Hepatocyte (in vitro differentiated cells): ENCODE measurements around the gene CDK10. TPM values are rescaled to one million over a fixed set of nuclear protein-coding genes. Genes with fewer than 3 reads are reported as not detected.
A peak's percentile ranks its signal among the peaks of the same experiment; 100 is the strongest.

ENCODE experiments used
- DNase-seq: peaks from one replicate; pipeline ENCODE4 v3.0.0-alpha.2; 2016; ENCODE audit warnings: low spot score
- H2AFZ ChIP-seq: fragments of 200-600 bp; sonication (generic); 2 replicates; pipeline ENCODE4 v1.6.0; 2016; ENCODE audit warnings: antibody characterized with exemption, mild to moderate bottlenecking
- H3K27ac ChIP-seq: fragments of 200-600 bp; sonication (generic); 2 replicates; pipeline ENCODE4 v1.5.1; 2016; ENCODE audit warnings: mild to moderate bottlenecking
- H3K27me3 ChIP-seq: fragments of 200-600 bp; sonication (generic); 2 replicates; pipeline ENCODE4 v1.6.1; 2016
- H3K36me3 ChIP-seq: fragments of 200-600 bp; sonication (generic); replicated peaks from 2 replicates; pipeline ENCODE4 v1.5.1; 2016; ENCODE audit warnings: low read depth; ENCODE audit not compliant: insufficient read depth
- H3K4me1 ChIP-seq: fragments of 200-600 bp; sonication (generic); 2 replicates; pipeline ENCODE4 v1.5.1; 2016; ENCODE audit warnings: mild to moderate bottlenecking, moderate library complexity; ENCODE audit not compliant: insufficient read depth
- H3K4me2 ChIP-seq: fragments of 200-600 bp; sonication (generic); 2 replicates; pipeline ENCODE4 v1.6.0; 2016
- H3K4me3 ChIP-seq: fragments of 200-600 bp; sonication (generic); 2 replicates; pipeline ENCODE4 v1.5.1; 2016; ENCODE audit warnings: mild to moderate bottlenecking
- H3K79me2 ChIP-seq: fragments of 200-600 bp; sonication (generic); 2 replicates; pipeline ENCODE4 v1.6.0; 2017; ENCODE audit warnings: mild to moderate bottlenecking
- H3K9me2 ChIP-seq: fragments of 200-600 bp; sonication (generic); replicated peaks from 2 replicates; pipeline ENCODE4 v1.6.0; 2017; ENCODE audit warnings: mild to moderate bottlenecking; ENCODE audit not compliant: insufficient read depth
- H3K9me3 ChIP-seq: fragments of 200-600 bp; sonication (generic); 2 replicates; pipeline ENCODE4 v1.5.1; 2016; ENCODE audit warnings: low read depth, mild to moderate bottlenecking
- H4K20me1 ChIP-seq: fragments of 200-600 bp; sonication (generic); 2 replicates; pipeline ENCODE4 v1.6.0; 2016; ENCODE audit warnings: mild to moderate bottlenecking; ENCODE audit not compliant: insufficient read depth, poor library complexity, severe bottlenecking
- EZH2 ChIP-seq: fragments of 200-600 bp; sonication (generic); IDR thresholded peaks from 2 replicates; pipeline ENCODE4 v1.6.1; 2016; ENCODE audit warnings: antibody characterized with exemption, mild to moderate bottlenecking, borderline replicate concordance
- EZH2phosphoT487 ChIP-seq: fragments of 200-600 bp; sonication (generic); IDR thresholded peaks from one replicate; pipeline ENCODE4 v1.6.1; 2018; ENCODE audit warnings: antibody characterized with exemption, mild to moderate bottlenecking, low read depth, moderate library complexity; ENCODE audit not compliant: unreplicated experiment, severe bottlenecking
- WGBS: methylation state at CpG from one replicate; pipeline ENCODE4 v1.1.6; 2016; ENCODE audit warnings: low lambda C conversion rate; ENCODE audit errors: missing lambda C conversion rate; 5-methylcytosine and 5-hydroxymethylcytosine counted together
- polyA plus RNA-seq: library from polyadenylated mRNA; unstranded; fragments of >200 nt; fragmentation: Nextera tagmentation; extraction: Ambion mirVana; gene quantifications from 2 replicates; pipeline ENCODE4 v1.2.1, GENCODE V29; 2016
- total RNA-seq: library from RNA; depleted of rRNA; stranded (reverse); fragments of >200 nt; gene quantifications from 2 replicates; pipeline ENCODE4 v1.2.3, GENCODE V29; 2014
- TF ChIP-seq, protein P1 (sequence below): fragments of 200-600 bp; sonication (generic); IDR thresholded peaks from 2 replicates; pipeline ENCODE4 v1.5.1; 2016; ENCODE audit warnings: antibody characterized with exemption, mild to moderate bottlenecking; ENCODE audit not compliant: poor library complexity

CDK10 gene
- total and polyA plus RNA-seq, 2 experiments from 2014 or later, result 70.4 to 155 TPM

DNA sequence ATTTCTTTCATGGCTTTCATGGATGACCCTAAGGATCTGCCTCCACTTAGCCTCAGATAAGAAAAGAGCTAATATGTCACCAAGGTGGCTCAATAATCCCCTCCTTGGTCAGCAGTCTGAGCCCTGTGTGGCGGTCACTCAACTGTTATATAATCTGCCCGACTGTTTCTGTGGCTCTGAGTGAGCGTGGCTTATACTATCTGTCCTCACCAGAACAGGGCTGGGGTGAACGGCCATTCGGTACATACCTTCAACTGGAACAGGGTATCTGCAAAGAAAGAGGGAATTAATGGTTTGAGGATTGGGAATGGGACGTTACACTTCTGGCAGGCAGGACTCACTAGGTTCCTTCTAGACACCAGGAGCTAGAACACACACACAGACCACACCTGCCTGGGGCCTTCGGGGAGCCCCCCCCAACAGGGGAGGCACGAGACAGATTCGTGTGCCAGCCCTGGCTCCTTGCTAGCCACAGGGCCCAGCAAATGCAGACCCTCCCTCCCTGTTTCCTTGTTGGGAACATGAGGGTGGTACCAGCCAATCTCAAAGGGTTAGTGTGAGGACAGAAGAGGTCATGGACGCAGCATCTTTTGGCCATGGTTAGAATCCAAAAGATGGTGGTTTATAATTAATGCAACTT, 32.7 kb upstream of the CDK10 start:
- H3K79me2 ChIP-seq, result peaks cover 55% of the 10 kb centered on the region
- no peaks in the 10 kb centered on the region for H3K9me2 ChIP-seq
- H3K4me2 ChIP-seq, result no peak overlapping the region
- peaks cover 6% of the 10 kb centered on the region for H4K20me1 ChIP-seq
- no peak overlapping the region for H3K27ac ChIP-seq
- no peaks in the 10 kb centered on the region for H3K36me3 ChIP-seq
- H3K4me1 ChIP-seq, result peaks cover 12% of the 10 kb centered on the region
- DNase-seq, result no peak
- H3K27me3 ChIP-seq, result no peaks in the 10 kb centered on the region
- no peak overlapping the region for H2AFZ ChIP-seq
- no peaks in the 10 kb centered on the region for H3K9me3 ChIP-seq
- TF ChIP-seq, protein P1, sequence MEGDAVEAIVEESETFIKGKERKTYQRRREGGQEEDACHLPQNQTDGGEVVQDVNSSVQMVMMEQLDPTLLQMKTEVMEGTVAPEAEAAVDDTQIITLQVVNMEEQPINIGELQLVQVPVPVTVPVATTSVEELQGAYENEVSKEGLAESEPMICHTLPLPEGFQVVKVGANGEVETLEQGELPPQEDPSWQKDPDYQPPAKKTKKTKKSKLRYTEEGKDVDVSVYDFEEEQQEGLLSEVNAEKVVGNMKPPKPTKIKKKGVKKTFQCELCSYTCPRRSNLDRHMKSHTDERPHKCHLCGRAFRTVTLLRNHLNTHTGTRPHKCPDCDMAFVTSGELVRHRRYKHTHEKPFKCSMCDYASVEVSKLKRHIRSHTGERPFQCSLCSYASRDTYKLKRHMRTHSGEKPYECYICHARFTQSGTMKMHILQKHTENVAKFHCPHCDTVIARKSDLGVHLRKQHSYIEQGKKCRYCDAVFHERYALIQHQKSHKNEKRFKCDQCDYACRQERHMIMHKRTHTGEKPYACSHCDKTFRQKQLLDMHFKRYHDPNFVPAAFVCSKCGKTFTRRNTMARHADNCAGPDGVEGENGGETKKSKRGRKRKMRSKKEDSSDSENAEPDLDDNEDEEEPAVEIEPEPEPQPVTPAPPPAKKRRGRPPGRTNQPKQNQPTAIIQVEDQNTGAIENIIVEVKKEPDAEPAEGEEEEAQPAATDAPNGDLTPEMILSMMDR, result no peak
- no peak for TF ChIP-seq EZH2phosphoT487
- no peak for TF ChIP-seq EZH2
- WGBS, result 95% methylated on average over 10 of the region's 10 CpGs
- H3K4me3 ChIP-seq, result no peak overlapping the region

- no peak overlapping the region for H3K4me2 ChIP-seq
- TF ChIP-seq EZH2, result no peak
- TF ChIP-seq, protein P1, result no peak
- no peak for TF ChIP-seq EZH2phosphoT487
- no peaks in the 10 kb centered on the region for H3K27me3 ChIP-seq
- peaks cover 14% of the 10 kb centered on the region for H3K4me1 ChIP-seq
- no peaks in the 10 kb centered on the region for H3K9me3 ChIP-seq
- no peak overlapping the region for H3K27ac ChIP-seq
- H3K4me3 ChIP-seq, result no peak overlapping the region
- H3K9me2 ChIP-seq, result no peaks in the 10 kb centered on the region
- no peak overlapping the region for H2AFZ ChIP-seq
- H3K36me3 ChIP-seq, result no peaks in the 10 kb centered on the region
- WGBS, result 96% methylated on average over 10 of the region's 10 CpGs
- no peak for DNase-seq
- H4K20me1 ChIP-seq, result peaks cover 6% of the 10 kb centered on the region
- peaks cover 66% of the 10 kb centered on the region for H3K79me2 ChIP-seq
Measured at GRCh38 chr16:89655062-89655643, 31.3 kb upstream of the CDK10 start.

DNA sequence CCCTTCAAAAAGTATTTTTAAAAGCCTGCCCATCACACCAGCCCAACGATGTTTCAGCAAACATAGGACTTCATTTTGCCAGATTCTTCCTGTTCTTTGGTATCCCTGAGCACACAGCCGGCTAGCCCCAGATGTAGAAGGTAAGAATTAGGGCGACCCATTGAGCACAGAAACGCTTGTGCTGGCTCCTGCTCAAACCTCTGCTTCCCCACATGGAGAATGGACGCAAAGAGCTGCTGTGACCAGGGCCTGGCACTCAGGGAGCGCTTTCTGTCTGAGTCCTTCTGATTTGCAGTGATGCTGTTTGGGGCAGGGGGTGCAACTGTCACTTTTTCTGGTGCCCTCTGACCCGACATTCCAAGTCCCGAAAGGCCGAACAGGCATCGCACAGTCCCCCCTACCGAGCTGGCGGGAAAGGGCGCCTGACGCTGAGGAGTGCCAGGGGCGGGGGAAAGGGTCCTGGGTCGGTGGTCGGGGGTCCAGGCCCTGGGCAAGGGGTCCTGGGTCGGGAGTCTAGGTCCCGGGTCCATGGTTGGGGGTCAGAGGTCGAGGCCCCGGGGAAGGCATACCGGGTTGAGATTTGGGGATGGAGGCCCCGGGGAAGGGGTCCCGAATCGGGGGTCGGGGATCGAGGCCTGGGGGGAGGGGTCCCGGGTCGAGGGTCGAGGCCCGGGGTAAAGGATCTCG, 29.9 kb upstream of the CDK10 start:
- Histone ChIP-seq H3K4me1 (peaks cover 14% of the 10 kb centered on the region), H3K4me3 (peak overlapping the region; percentile 93), H3K9me3 (no peaks in the 10 kb centered on the region), H3K9me2 (no peaks in the 10 kb centered on the region), H4K20me1 (peaks cover 3% of the 10 kb centered on the region), H3K27ac (no peak overlapping the region), H3K36me3 (no peaks in the 10 kb centered on the region), H3K27me3 (no peaks in the 10 kb centered on the region), H3K4me2 (peak overlapping the region; percentile 99), H3K79me2 (peaks cover 64% of the 10 kb centered on the region), H2AFZ (no peak overlapping the region)
- no peak for DNase-seq
- TF ChIP-seq EZH2phosphoT487 (no peak), EZH2 (no peak)
- TF ChIP-seq, protein P1, result no peak
- WGBS, result 61% methylated on average over 21 of the region's 32 CpGs
